Testis (tissue), 2 donors: ENCODE results near the gene MRE11.

Experiments used
- POLR2A ChIP-seq: fragments of 450-650 bp; IDR thresholded peaks from one replicate; pipeline ENCODE4 v1.6.1; 2017; ENCODE audit warnings: antibody characterized with exemption, mild to moderate bottlenecking, moderate library complexity
- TF ChIP-seq, protein P1 (sequence below), 3 experiments: fragments of 450-650 bp in 2 of 3; fragments of 200-600 bp in 1 of 3; sonication (generic) in 1 of 3; IDR thresholded peaks; one replicate each; pipeline ENCODE4 v1.5.1; 2016 to 2019; ENCODE audit warnings: antibody characterized with exemption in 3 of 3, mild to moderate bottlenecking in 2 of 3, moderate library complexity in 1 of 3

- TF ChIP-seq POLR2A = no peak
- TF ChIP-seq, protein P1, sequence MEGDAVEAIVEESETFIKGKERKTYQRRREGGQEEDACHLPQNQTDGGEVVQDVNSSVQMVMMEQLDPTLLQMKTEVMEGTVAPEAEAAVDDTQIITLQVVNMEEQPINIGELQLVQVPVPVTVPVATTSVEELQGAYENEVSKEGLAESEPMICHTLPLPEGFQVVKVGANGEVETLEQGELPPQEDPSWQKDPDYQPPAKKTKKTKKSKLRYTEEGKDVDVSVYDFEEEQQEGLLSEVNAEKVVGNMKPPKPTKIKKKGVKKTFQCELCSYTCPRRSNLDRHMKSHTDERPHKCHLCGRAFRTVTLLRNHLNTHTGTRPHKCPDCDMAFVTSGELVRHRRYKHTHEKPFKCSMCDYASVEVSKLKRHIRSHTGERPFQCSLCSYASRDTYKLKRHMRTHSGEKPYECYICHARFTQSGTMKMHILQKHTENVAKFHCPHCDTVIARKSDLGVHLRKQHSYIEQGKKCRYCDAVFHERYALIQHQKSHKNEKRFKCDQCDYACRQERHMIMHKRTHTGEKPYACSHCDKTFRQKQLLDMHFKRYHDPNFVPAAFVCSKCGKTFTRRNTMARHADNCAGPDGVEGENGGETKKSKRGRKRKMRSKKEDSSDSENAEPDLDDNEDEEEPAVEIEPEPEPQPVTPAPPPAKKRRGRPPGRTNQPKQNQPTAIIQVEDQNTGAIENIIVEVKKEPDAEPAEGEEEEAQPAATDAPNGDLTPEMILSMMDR (IDR thresholded peaks at IDR 0.05) = peak; percentile 53 to 67 (median 57)
Observed at GRCh38 chr11:94504689-94505293, 11.1 kb upstream of the MRE11 start.
